Measurements from ENCODE around the gene SCAF8.

The SCAF8 gene

GRCh38 chr6:154874773-154875592 lies 141.8 kb downstream of the SCAF8 start:
- no peak for ATAC-seq
- Mint-ChIP-seq H3K4me1 (no peaks in the 10 kb centered on the region), H3K9me3 (no peaks in the 10 kb centered on the region), H3K4me3 (no peak overlapping the region), H3K27me3 (no peaks in the 10 kb centered on the region), H3K27ac (peak overlapping the region in 1 of 2 donors; percentile 80)
- no peak for DNase-seq

DNA sequence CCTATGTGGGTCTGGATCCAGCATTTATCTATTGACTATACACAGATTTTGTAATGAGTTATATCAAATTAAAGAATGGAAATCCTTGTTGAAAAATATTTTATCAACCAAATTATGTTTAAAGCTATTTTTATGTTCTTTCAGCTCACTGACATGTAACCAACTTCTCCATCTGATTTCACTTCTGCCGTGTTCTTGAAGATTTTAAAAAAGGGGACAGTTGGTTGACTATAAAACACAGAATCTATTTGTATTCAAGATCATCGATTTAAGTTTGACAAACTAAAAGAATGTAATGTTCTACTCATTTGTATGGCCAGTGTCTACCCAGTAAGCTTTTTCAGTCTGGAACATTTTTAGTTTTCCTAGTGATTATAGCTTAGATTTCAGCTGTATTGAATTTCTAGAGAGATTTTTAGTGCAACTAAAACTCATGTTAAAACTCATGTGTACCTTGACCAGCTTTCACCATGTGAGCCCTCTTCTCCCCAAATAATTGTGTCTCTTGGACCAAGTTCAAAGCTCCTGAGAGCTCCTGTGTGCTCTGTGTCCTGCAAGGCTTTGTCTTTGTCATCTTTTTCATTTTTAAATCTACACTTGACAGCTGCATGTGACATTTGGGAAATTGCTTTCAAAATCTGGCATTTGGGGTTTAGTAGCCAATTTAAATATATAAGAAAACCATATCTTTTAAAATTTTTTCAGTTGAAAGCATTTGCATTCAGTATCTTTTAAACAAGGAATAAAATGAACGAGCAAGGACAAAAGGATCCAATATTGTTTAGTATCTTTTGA lies 143.5 kb downstream of the SCAF8 start:
- Mint-ChIP-seq H3K9me3 (no peaks in the 10 kb centered on the region), H3K4me3 (no peak overlapping the region), H3K27ac (peak overlapping the region in 1 of 2 donors; percentile 33), H3K4me1 (no peaks in the 10 kb centered on the region), H3K27me3 (no peaks in the 10 kb centered on the region)
- DNase-seq (no peak), ATAC-seq (no peak)

- Mint-ChIP-seq H3K4me3 (no peak overlapping the region), H3K4me1 (no peaks in the 10 kb centered on the region), H3K9me3 (peaks cover 0 to 4% of the 10 kb centered on the region in 2 donors), H3K27ac (no peak overlapping the region), H3K27me3 (no peaks in the 10 kb centered on the region)
- ATAC-seq (no peak), DNase-seq (no peak)
These were observed 145.8 kb downstream of the SCAF8 start for GRCh38 chr6:154878871-154879491.

GRCh38 chr6:154882107-154882506 lies 148.9 kb downstream of the SCAF8 start:
- Mint-ChIP-seq H3K4me1 (no peaks in the 10 kb centered on the region), H3K4me3 (no peak overlapping the region), H3K27ac (no peak overlapping the region), H3K27me3 (no peaks in the 10 kb centered on the region), H3K9me3 (peaks cover 0 to 4% of the 10 kb centered on the region in 2 donors)
- ATAC-seq (no peak), DNase-seq (no peak)

Measured in stimulated activated naive CD8-positive, alpha-beta T cell treated with anti-CD3 and anti-CD28 coated beads, Interleukin-15, amount 100 ng/mL, for 72 hours (primary cell).